Lower lobe of right lung (tissue), 2 donors: ENCODE measurements around the gene ARHGAP25. TPM values are rescaled to one million over a fixed set of nuclear protein-coding genes. Genes with fewer than 3 reads are reported as not detected.

Experiments
- ATAC-seq, 2 donors: fragments of 200-7000 bp; cut with Tn5 transposase; one replicate each; pipeline ENCODE4 v1.9.1; 2020 to 2022; ENCODE audit warnings: mild to moderate bottlenecking in 2 of 2, moderate library complexity in 2 of 2
- DNase-seq: peaks from one replicate; pipeline ENCODE4 v3.0.0-alpha.2; 2020
- H3K27ac ChIP-seq: fragments of 200-600 bp; one replicate; pipeline ENCODE4 v1.8.0; 2022
- H3K27me3 ChIP-seq: fragments of 200-600 bp; one replicate; pipeline ENCODE4 v1.8.0; 2022; ENCODE audit warnings: low read depth
- H3K36me3 ChIP-seq: fragments of 200-600 bp; one replicate; pipeline ENCODE4 v1.8.0; 2022; ENCODE audit warnings: mild to moderate bottlenecking
- H3K4me1 ChIP-seq: fragments of 200-600 bp; one replicate; pipeline ENCODE4 v1.8.0; 2022
- H3K4me3 ChIP-seq: fragments of 200-600 bp; one replicate; pipeline ENCODE4 v1.8.0; 2022; ENCODE audit warnings: mild to moderate bottlenecking
- H3K9me3 ChIP-seq: fragments of 200-600 bp; one replicate; pipeline ENCODE4 v1.8.0; 2022
- CTCF ChIP-seq: fragments of 200-600 bp; IDR thresholded peaks from one replicate; pipeline ENCODE4 v1.8.0; 2022; ENCODE audit warnings: antibody characterized with exemption, mild to moderate bottlenecking
- intact Hi-C: fragments of 100-400 bp; cut with DNase I; formaldehyde crosslinking; loops from one replicate; pipeline ENCODE4 v1.11.0; 2022
- total RNA-seq: library from RNA; stranded (reverse); fragmentation: NEBNext Ultra II Directional; extraction: Animal tissue kit (Norgen Biotek cat#: 25700); gene quantifications from one replicate; pipeline ENCODE4 v1.2.1, GENCODE V29; 2021
- donor health status: DM: no; HTN: yes; CAD: no; lungs with severe emphysema.

ARHGAP25 gene
- total RNA-seq, 1 donor from 2014 or later: 48.5 TPM

GRCh38 chr2:68828887-68829708, 94.5 kb downstream of the ARHGAP25 start:
- ATAC-seq (peak; percentile 91 to 93), DNase-seq (peak; percentile 97)
- no peaks in the 10 kb centered on the region for H3K27me3 ChIP-seq
- TF ChIP-seq CTCF: no peak
- no peaks in the 10 kb centered on the region for H3K9me3 ChIP-seq
- H3K27ac ChIP-seq: peak overlapping the region; percentile 75
- H3K36me3 ChIP-seq: peaks cover 28% of the 10 kb centered on the region
- H3K4me1 ChIP-seq: peaks cover 59% of the 10 kb centered on the region
- H3K4me3 ChIP-seq: no peak overlapping the region
- intact Hi-C loops: no loop called here

- intact Hi-C loops: loop anchor here (10.0 kb wide), 1 partner anchor 75 kb away; no protein-coding TSS in a partner anchor
- H3K27me3 ChIP-seq: no peaks in the 10 kb centered on the region
- peak overlapping the region; percentile 75 for H3K27ac ChIP-seq
- H3K36me3 ChIP-seq: peaks cover 21% of the 10 kb centered on the region
- peaks cover 59% of the 10 kb centered on the region for H3K4me1 ChIP-seq
- no peaks in the 10 kb centered on the region for H3K9me3 ChIP-seq
- ATAC-seq: no peak
- no peak for DNase-seq
- H3K4me3 ChIP-seq: no peak overlapping the region
- TF ChIP-seq CTCF: no peak
Measured at GRCh38 chr2:68829749-68830148, 95.1 kb downstream of the ARHGAP25 start.

- intact Hi-C loops: loop anchor here (10.0 kb wide), 1 partner anchor 77 kb away; no protein-coding TSS in a partner anchor
- no peak overlapping the region for H3K4me3 ChIP-seq
- H3K27ac ChIP-seq: peak overlapping the region; percentile 83
- ATAC-seq (no peak), DNase-seq (no peak)
- H3K9me3 ChIP-seq: no peaks in the 10 kb centered on the region
- no peaks in the 10 kb centered on the region for H3K27me3 ChIP-seq
- TF ChIP-seq CTCF: no peak
- peaks cover 68% of the 10 kb centered on the region for H3K4me1 ChIP-seq
- peaks cover 4% of the 10 kb centered on the region for H3K36me3 ChIP-seq
Measured at GRCh38 chr2:68831686-68832232, 97.1 kb downstream of the ARHGAP25 start.

- peak; percentile 78 for DNase-seq
- ATAC-seq: peak; percentile 69 to 77
- Histone ChIP-seq H3K27me3 (no peaks in the 10 kb centered on the region), H3K9me3 (no peaks in the 10 kb centered on the region), H3K36me3 (no peaks in the 10 kb centered on the region), H3K4me3 (no peak overlapping the region), H3K27ac (peak overlapping the region; percentile 83), H3K4me1 (peaks cover 74% of the 10 kb centered on the region)
- intact Hi-C loops: loop anchor here (10.0 kb wide), 1 partner anchor 78 kb away; no protein-coding TSS in a partner anchor
- TF ChIP-seq CTCF: no peak
Measured at GRCh38 chr2:68832233-68832869, 97.7 kb downstream of the ARHGAP25 start.

GRCh38 chr2:68833162-68833561, 98.6 kb downstream of the ARHGAP25 start:
- Histone ChIP-seq H3K4me1 (peaks cover 70% of the 10 kb centered on the region), H3K4me3 (no peak overlapping the region), H3K36me3 (no peaks in the 10 kb centered on the region), H3K27ac (peak overlapping the region; percentile 83), H3K27me3 (no peaks in the 10 kb centered on the region), H3K9me3 (no peaks in the 10 kb centered on the region)
- DNase-seq (no peak), ATAC-seq (no peak)
- intact Hi-C loops: loop anchor here (10.0 kb wide), 1 partner anchor 78 kb away; no protein-coding TSS in a partner anchor
- no peak for TF ChIP-seq CTCF
